AG04449 (cell line): ENCODE results near the gene CES1.
"Not testable (repeated sequence)": the region's sequence is repeated elsewhere in the genome, so short reads cannot be mapped to it uniquely, and the experiment has no call there.

Experiments
- CTCF ChIA-PET: fragments of 350-600 bp; formaldehyde crosslinking; extraction: SDS; loops from one replicate; lab custom pipeline; 2021; ENCODE audit warnings: antibody characterized with exemption; lab: Yijun Ruan, JAX
- POLR2A ChIA-PET: fragments of 400-600, 350-600 bp; formaldehyde crosslinking; extraction: SDS; loops from one replicate; lab custom pipeline; 2020; ENCODE audit warnings: antibody characterized with exemption, inconsistent platforms; lab: Yijun Ruan, JAX
- DNase-seq: peaks from one replicate; pipeline ENCODE4 v3.0.0-alpha.2; 2010; ENCODE audit warnings: low read depth, low spot score
- H3K4me3 ChIP-seq: 2 replicates; pipeline ENCODE4 v1.5.1; 2011; ENCODE audit warnings: low read depth, mild to moderate bottlenecking, control low read depth, low read length
- TF ChIP-seq, protein P1 (sequence below): IDR thresholded peaks from one replicate; pipeline ENCODE4 v1.5.1; 2011; ENCODE audit warnings: mild to moderate bottlenecking, moderate library complexity, low read length, control low read depth, inconsistent platforms; ENCODE audit not compliant: insufficient read depth; ENCODE audit errors: missing control alignments

CES1 gene

DNA sequence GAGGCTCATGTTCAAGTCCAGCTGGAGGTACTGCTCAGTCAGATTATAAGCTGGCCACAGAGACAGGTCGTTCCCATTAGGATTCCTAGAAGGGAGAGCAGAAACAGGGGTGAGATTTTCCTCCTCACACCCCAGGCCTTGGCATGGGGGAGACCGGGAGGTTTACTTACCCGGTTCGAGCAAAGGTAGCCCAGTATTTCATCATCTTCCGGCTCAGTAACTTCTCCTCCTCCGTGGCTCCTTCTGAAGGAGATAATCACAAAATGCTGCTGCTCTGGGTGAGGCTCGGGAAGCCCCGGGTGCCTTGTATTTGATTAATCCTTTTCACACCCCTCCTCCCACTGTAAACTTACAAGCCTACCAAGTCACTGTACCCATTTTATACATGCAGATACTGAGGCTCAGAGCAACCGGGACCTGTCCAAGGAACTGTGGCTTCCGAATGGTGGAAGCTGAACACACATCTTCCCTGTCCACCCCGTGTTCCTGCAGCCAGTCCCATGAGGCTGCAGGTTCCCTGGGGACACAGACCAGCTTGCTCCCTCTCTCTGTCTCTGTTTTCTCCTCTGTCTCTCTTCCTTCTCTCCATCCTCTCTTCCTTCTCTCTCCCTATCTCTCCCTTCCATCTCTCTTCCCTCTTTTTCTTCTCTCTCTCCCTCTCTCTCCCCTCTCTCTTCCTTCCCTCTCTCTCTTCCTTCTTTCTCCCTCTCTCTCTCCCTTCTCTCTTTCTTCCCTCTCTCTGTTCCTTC lies 13.9 kb upstream of the CES1 start:
- POLR2A ChIA-PET = no interaction called here
- CTCF ChIA-PET = interaction anchor here (0.7 to 3.9 kb wide), 4 partner anchors 134 to 405 kb away, joined by 3 to 16 read pairs (median 4); no protein-coding TSS in a partner anchor

DNA sequence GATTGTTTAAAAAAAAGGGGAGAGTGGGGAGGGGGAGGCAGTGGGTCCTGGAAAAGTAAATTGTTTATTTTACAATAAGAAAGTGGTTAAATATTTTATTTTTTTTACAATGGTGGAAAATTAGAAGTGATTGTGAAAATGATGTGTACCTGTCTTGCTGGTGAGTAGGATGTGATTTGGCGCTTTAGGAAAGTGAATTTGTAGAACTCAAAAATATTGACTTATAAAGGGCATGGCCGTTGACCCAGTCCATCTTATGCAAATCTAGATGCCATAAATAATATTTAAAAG lies 10.2 kb upstream of the CES1 start:
- ChIA-PET CTCF (no interaction called here), POLR2A (no interaction called here)
- no peak overlapping the region for H3K4me3 ChIP-seq
- DNase-seq = no peak
- TF ChIP-seq, protein P1, sequence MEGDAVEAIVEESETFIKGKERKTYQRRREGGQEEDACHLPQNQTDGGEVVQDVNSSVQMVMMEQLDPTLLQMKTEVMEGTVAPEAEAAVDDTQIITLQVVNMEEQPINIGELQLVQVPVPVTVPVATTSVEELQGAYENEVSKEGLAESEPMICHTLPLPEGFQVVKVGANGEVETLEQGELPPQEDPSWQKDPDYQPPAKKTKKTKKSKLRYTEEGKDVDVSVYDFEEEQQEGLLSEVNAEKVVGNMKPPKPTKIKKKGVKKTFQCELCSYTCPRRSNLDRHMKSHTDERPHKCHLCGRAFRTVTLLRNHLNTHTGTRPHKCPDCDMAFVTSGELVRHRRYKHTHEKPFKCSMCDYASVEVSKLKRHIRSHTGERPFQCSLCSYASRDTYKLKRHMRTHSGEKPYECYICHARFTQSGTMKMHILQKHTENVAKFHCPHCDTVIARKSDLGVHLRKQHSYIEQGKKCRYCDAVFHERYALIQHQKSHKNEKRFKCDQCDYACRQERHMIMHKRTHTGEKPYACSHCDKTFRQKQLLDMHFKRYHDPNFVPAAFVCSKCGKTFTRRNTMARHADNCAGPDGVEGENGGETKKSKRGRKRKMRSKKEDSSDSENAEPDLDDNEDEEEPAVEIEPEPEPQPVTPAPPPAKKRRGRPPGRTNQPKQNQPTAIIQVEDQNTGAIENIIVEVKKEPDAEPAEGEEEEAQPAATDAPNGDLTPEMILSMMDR = no peak

More for the DNA sequence above, 13.9 kb upstream of the CES1 start:
- H3K4me3 ChIP-seq = no peak overlapping the region
- DNase-seq = no peak
- TF ChIP-seq, protein P1 = no peak

DNA sequence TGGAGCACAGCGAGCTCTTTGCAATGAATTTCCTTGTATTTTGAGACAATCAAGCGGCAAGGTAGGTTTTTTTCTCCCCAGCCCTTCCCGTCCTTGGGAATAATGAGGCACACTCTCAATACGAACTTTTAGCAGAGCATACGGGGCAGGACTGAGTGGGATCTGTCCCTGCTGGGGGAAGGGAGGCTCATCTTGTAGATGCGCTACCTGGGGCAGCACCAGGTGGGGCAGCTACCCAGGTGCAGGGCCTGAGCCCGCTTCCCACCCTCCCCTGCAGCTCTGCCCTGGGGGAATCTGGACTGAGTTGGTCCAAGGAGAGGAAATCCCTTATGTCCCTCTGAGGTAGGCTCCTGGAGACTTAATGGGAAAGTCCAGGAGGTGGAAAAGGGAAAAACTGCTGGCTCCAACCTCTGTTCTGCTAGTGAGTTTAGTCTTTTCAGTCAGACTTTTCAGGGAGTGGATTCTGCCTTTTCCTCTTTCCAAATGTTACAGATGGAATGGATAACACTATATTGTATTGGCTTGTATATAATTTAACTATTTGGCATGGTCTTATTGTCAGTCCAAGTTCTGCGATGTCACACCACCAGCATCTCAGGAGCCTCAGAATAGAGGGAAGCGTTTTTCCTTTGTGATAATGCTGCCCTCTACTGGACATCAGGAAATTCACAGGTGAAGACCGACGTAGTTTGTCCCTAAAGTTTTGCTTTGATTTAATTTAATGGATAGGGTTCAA lies 9.6 kb upstream of the CES1 start:
- ChIA-PET POLR2A (no interaction called here), CTCF (interaction anchor here (0.6 to 2.7 kb wide), 7 partner anchors 10 to 381 kb away, joined by 3 to 25 read pairs (median 10); partner anchors contain the start of gene CES1)
- H3K4me3 ChIP-seq = no peak overlapping the region
- TF ChIP-seq, protein P1 = peak; percentile 54
- DNase-seq = no peak

DNA sequence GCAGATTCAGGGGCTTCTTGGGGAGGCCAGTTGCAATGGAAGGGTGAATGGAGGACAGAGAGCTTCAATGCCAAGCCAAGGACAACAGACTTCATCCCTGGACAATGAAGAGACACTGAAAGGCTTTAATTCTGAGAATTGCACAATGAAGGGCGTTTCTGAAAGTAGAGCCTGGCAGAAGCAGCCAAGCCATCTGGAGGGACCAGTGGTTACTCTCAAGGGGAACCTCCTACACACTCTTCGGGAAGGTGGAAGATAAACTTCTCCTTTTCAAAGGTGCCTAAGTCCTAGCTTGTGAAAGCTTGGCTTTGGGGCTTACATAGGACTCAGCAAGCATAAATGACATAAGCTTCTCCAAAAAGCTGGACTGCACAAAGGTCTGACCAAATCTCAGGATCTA lies 6.2 kb upstream of the CES1 start:
- no peak overlapping the region for H3K4me3 ChIP-seq
- ChIA-PET POLR2A (no interaction called here), CTCF (interaction anchor here (1.2 kb wide), 1 partner anchor 374 kb away, joined by 3 read pairs; no protein-coding TSS in a partner anchor)
- DNase-seq = no peak
- TF ChIP-seq, protein P1 = no peak

DNA sequence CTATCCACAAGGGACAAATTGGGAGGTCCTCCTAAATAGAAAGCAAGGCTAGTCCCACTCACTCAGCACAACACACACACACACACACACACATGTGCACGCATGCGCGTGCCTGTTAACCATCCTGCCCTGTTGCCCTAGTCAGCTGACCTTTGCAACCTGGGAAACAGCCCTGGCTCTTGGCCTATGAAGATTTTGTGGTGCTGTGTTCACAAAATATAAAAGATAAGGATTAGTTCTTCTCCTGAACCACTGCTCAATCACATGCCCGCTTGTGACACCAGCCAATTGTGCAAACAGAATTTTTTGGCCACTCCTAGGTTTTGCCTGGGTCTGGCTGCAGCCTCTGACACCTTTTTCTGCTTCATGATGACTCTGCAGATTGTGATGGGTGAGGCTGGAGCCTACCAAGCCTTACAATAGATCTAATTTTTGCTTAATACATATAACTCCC lies 3.3 kb upstream of the CES1 start:
- ChIA-PET POLR2A (no interaction called here), CTCF (interaction anchor here (1.2 kb wide), 1 partner anchor 371 kb away, joined by 3 read pairs; no protein-coding TSS in a partner anchor)
- TF ChIP-seq, protein P1 = no peak
- DNase-seq = no peak
- no peak overlapping the region for H3K4me3 ChIP-seq

DNA sequence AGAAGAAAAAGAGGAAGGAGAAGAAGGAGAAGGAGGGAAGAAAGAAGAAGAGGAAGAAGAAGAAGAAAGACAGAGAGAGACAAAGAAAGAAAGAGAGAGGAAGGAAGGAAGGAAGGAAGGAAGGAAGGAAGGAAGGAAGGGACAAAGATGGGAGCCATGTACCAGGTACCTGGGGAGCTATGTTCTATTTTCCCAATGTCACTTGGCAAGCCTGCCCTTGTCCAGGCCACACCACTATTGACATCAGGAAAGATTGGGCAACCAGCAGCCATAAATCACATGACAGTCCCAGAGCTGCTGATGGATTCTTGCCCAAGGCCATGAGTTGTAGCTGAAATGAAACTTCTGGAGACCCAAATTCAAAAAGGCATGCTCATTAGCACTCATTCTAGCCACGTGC lies 2.7 kb upstream of the CES1 start:
- H3K4me3 ChIP-seq = no peak overlapping the region
- CTCF ChIA-PET = interaction anchor here (1.2 kb wide), 1 partner anchor 370 kb away, joined by 3 read pairs; no protein-coding TSS in a partner anchor
- POLR2A ChIA-PET = no interaction called here
- no peak for DNase-seq
- TF ChIP-seq, protein P1 = no peak

DNA sequence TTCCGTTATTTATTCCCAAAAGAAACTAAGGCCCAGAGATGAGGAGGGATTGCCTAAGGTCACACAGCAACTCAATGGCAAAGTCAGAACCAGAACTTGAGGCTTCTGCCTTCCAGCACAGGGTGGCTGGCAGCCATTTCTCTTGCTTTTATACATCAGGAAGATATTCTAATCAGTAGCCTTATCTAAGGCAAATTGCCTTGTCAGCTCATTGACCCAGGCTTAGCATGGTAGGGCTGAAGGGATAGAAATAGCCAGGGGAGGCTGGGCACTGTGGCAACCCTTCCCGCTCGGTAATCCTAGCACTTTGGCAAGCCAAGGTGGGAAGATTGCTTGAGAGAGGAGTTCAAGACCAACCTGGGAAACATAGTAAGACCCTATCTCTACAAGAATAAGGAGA lies 2.3 kb upstream of the CES1 start:
- CTCF ChIA-PET = interaction anchor here (1.2 kb wide), 1 partner anchor 370 kb away, joined by 3 read pairs; no protein-coding TSS in a partner anchor
- POLR2A ChIA-PET, H3K4me3 ChIP-seq, DNase-seq: not testable (repeated sequence)
